HCT116 (cell line): ENCODE measurements around the gene CUEDC1. TPM values are rescaled to one million over a fixed set of nuclear protein-coding genes. Genes with fewer than 3 reads are reported as not detected.

Experiments
- ATAC-seq: fragments of 200-7000 bp; cut with Tn5 transposase; 2 replicates; pipeline ENCODE4 v1.9.1; 2020; ENCODE audit warnings: mild to moderate bottlenecking, moderate library complexity
- BruUV-seq: library from RNA; stranded (reverse); fragments of 400-500 nt; replicated peaks from 2 replicates; lab custom pipeline; 2021; lab: Mats Ljungman, UMichigan
- CTCF ChIA-PET: fragments of 300-600 bp; sonication (Branson Sonifier 250); formaldehyde crosslinking; loops from one replicate; lab custom pipeline; 2021; ENCODE audit warnings: antibody characterized with exemption; lab: Charles Lee
- POLR2A ChIA-PET: fragments of 300-600, 350-600 bp; sonication (Branson Sonifier 250); formaldehyde crosslinking; loops from one replicate; lab custom pipeline; 2021; ENCODE audit warnings: antibody characterized with exemption; lab: Charles Lee
- RAD21 ChIA-PET, 2 experiments: fragments of 300-600 bp; sonication (Branson Sonifier 250); formaldehyde crosslinking; loops; one replicate each; lab custom pipeline; 2023; ENCODE audit warnings: low total read pairs in 2 of 2; ENCODE audit not compliant: uncharacterized antibody in 2 of 2, unreplicated experiment in 2 of 2, low non-redundant PET in 1 of 2; lab: Charles Lee
- DNase-seq: peaks from one replicate; pipeline ENCODE4 v3.0.0-alpha.2; 2010; ENCODE audit warnings: low read depth, low spot score
- H2AFZ ChIP-seq: fragments of 200-600 bp; shearing (Covaris generic), sonication (generic); 2 replicates; pipeline ENCODE4 v1.6.1; 2017; ENCODE audit warnings: low read depth, mixed run types, mixed read lengths, antibody characterized with exemption, low read length; ENCODE audit not compliant: poor library complexity, severe bottlenecking
- H3K27ac ChIP-seq: 2 replicates; pipeline ENCODE4 v1.5.1; 2012; ENCODE audit warnings: low read depth, low read length
- H3K27me3 ChIP-seq: fragments of 200-600 bp; sonication (generic); 2 replicates; pipeline ENCODE4 v1.6.1; 2016; ENCODE audit warnings: mixed run types, low read length, mixed read lengths; ENCODE audit not compliant: insufficient read depth
- H3K36me3 ChIP-seq, 2 experiments: fragments of 200-500 bp in 1 of 2; fragments of 200-600 bp in 1 of 2; sonication (Bioruptor generic) in 1 of 2; sonication (generic) in 1 of 2; 2 replicates each; pipeline versions ENCODE4 v1.5.1 to v1.6.1; 2014 to 2016; ENCODE audit warnings: low read length in 2 of 2, inconsistent platforms in 1 of 2, mixed read lengths in 1 of 2, mixed run types in 1 of 2; ENCODE audit not compliant: insufficient read depth in 2 of 2, control insufficient read depth in 1 of 2
- H3K4me1 ChIP-seq, 2 experiments: fragments of 200-600 bp in 1 of 2; sonication (generic) in 1 of 2; 2 replicates each; pipeline versions ENCODE4 v1.5.1 to v1.6.1; 2012 to 2017; ENCODE audit warnings: low read length in 2 of 2, inconsistent platforms in 1 of 2, mild to moderate bottlenecking in 1 of 2, mixed read lengths in 1 of 2, mixed run types in 1 of 2, moderate library complexity in 1 of 2; ENCODE audit not compliant: insufficient read depth in 2 of 2, control insufficient read depth in 1 of 2
- H3K4me2 ChIP-seq: fragments of 200-600 bp; sonication (generic); 2 replicates; pipeline ENCODE4 v1.6.1; 2017; ENCODE audit warnings: mixed run types, low read length, mixed read lengths
- H3K4me3 ChIP-seq, 2 experiments: fragments of 200-600 bp in 1 of 2; sonication (generic) in 1 of 2; replicated peaks in 1 of 2; 2 replicates each; pipeline ENCODE4 v1.5.1; 2011 to 2016; ENCODE audit warnings: low read length in 2 of 2, control low read depth in 1 of 2, low read depth in 1 of 2, mild to moderate bottlenecking in 1 of 2, mixed read lengths in 1 of 2, mixed run types in 1 of 2
- H3K79me2 ChIP-seq: fragments of 200-600 bp; sonication (generic); 2 replicates; pipeline ENCODE4 v1.6.1; 2017; ENCODE audit warnings: mild to moderate bottlenecking, mixed run types, low read length, moderate library complexity, mixed read lengths; ENCODE audit not compliant: insufficient read depth
- H3K9ac ChIP-seq: fragments of 200-600 bp; sonication (generic); 2 replicates; pipeline ENCODE4 v1.6.1; 2016; ENCODE audit warnings: low read length, mixed read lengths
- H3K9me2 ChIP-seq: fragments of 200-600 bp; sonication (generic), shearing (Covaris generic); 2 replicates; pipeline ENCODE4 v1.6.1; 2017; ENCODE audit warnings: mixed run types, mild to moderate bottlenecking, moderate library complexity; ENCODE audit not compliant: insufficient read depth
- H3K9me3 ChIP-seq, 2 experiments: fragments of 200-500 bp in 1 of 2; fragments of 200-600 bp in 1 of 2; sonication (Bioruptor generic) in 1 of 2; sonication (generic) in 1 of 2; 2 replicates each; pipeline ENCODE4 v1.6.1; 2014 to 2017; ENCODE audit warnings: low read length in 2 of 2, mixed read lengths in 2 of 2, inconsistent platforms in 1 of 2, low read depth in 1 of 2, mild to moderate bottlenecking in 1 of 2, mixed run types in 1 of 2, moderate library complexity in 1 of 2; ENCODE audit not compliant: control insufficient read depth in 1 of 2, insufficient read depth in 1 of 2
- H4K20me1 ChIP-seq: fragments of 200-600 bp; sonication (generic), shearing (Covaris generic); 2 replicates; pipeline ENCODE4 v1.6.1; 2017; ENCODE audit warnings: mixed run types, mild to moderate bottlenecking, moderate library complexity; ENCODE audit not compliant: insufficient read depth
- ATF3 ChIP-seq: IDR thresholded peaks from 2 replicates; pipeline ENCODE4 v1.6.1; 2012
- ELF1 ChIP-seq: IDR thresholded peaks from 2 replicates; pipeline ENCODE4 v1.6.1; 2012; ENCODE audit warnings: low read depth, borderline replicate concordance
- EZH2phosphoT487 ChIP-seq: fragments of 200-600 bp; IDR thresholded peaks from 2 replicates; pipeline ENCODE4 v1.6.1; 2018; ENCODE audit warnings: antibody characterized with exemption, borderline replicate concordance
- POLR2AphosphoS5 ChIP-seq: IDR thresholded peaks from 2 replicates; pipeline ENCODE4 v1.6.1; 2011; ENCODE audit warnings: mild to moderate bottlenecking, low read depth, low read length, moderate library complexity
- SP1 ChIP-seq: IDR thresholded peaks from 2 replicates; pipeline ENCODE4 v1.6.1; 2012; ENCODE audit warnings: low read depth
- SRF ChIP-seq: IDR thresholded peaks from 2 replicates; pipeline ENCODE4 v1.6.1; 2012; ENCODE audit warnings: low read depth
- intact Hi-C: fragments of 100-400 bp; cut with micrococcal nuclease; formaldehyde crosslinking; loops from 2 replicates; pipeline ENCODE4 v1.10.0; 2022
- total RNA-seq: library from RNA; stranded (reverse); gene quantifications from one replicate; pipeline ENCODE4 v1.2.1, GENCODE V29; 2021; ENCODE audit not compliant: unreplicated experiment

Gene CUEDC1
- total RNA-seq, 1 experiment from 2014 or later = 60.2 TPM

GRCh38 chr17:57946798-57947358, 8.3 kb downstream of the CUEDC1 start:
- Histone ChIP-seq H3K4me2 (peak overlapping the region; percentile 74), H3K9me3 (no peaks in the 10 kb centered on the region), H3K9me2 (no peaks in the 10 kb centered on the region), H2AFZ (no peak overlapping the region), H3K4me3 (peak overlapping the region; percentile 21 to 48), H3K79me2 (peaks cover 82% of the 10 kb centered on the region), H3K9ac (peak overlapping the region; percentile 63), H3K27ac (peak overlapping the region; percentile 97), H3K4me1 (peaks cover 90 to 98% of the 10 kb centered on the region in 2 experiments), H4K20me1 (no peaks in the 10 kb centered on the region), H3K27me3 (no peaks in the 10 kb centered on the region), H3K36me3 (no peaks in the 10 kb centered on the region)
- ChIA-PET CTCF (interaction anchor here (1.1 to 2.8 kb wide), 4 partner anchors 9 to 87 kb away, joined by 3 to 12 read pairs (median 6); partner anchors contain the start of gene CUEDC1), RAD21 (interaction anchor here in 1 of 2 experiments (0.6 to 1.6 kb wide), 3 partner anchors 43 to 87 kb away, joined by 3 to 4 read pairs (median 3); no protein-coding TSS in a partner anchor), POLR2A (interaction anchor here (1.1 to 2.3 kb wide), 7 partner anchors 9 to 137 kb away, joined by 3 to 11 read pairs (median 4); partner anchors contain the start of gene DYNLL2)
- no peak for TF ChIP-seq ELF1
- TF ChIP-seq EZH2phosphoT487 = no peak
- TF ChIP-seq SP1 = no peak
- DNase-seq (no peak), ATAC-seq (no peak)
- no TSS peak for BruUV-seq
- intact Hi-C loops = no loop called here

GRCh38 chr17:57945996-57946797, 9.0 kb downstream of the CUEDC1 start:
- intact Hi-C loops = no loop called here
- no peaks in the 10 kb centered on the region for H4K20me1 ChIP-seq
- peak overlapping the region; percentile 74 for H3K4me2 ChIP-seq
- RAD21 ChIA-PET = no interaction called here
- H3K9ac ChIP-seq = peak overlapping the region; percentile 63
- no peaks in the 10 kb centered on the region for H3K36me3 ChIP-seq
- BruUV-seq = no TSS peak
- no peaks in the 10 kb centered on the region for H3K27me3 ChIP-seq
- DNase-seq (no peak), ATAC-seq (no peak)
- H3K4me1 ChIP-seq = peaks cover 90 to 98% of the 10 kb centered on the region in 2 experiments
- no peaks in the 10 kb centered on the region for H3K9me3 ChIP-seq
- H2AFZ ChIP-seq = no peak overlapping the region
- no peaks in the 10 kb centered on the region for H3K9me2 ChIP-seq
- H3K27ac ChIP-seq = peak overlapping the region; percentile 97
- POLR2A ChIA-PET = interaction anchor here (1.1 to 1.4 kb wide), 2 partner anchors 26 to 41 kb away, joined by 3 read pairs; no protein-coding TSS in a partner anchor
- TF ChIP-seq ATF3 = no peak
- TF ChIP-seq POLR2AphosphoS5 = no peak
- TF ChIP-seq SRF = no peak
- peaks cover 82% of the 10 kb centered on the region for H3K79me2 ChIP-seq
- H3K4me3 ChIP-seq = peak overlapping the region; percentile 21 to 48
- CTCF ChIA-PET = interaction anchor here (1.3 to 2.8 kb wide), 2 partner anchors 10 to 54 kb away, joined by 3 to 12 read pairs; no protein-coding TSS in a partner anchor
